Gastrocnemius medialis (tissue), 4 donors: ENCODE results near the gene C1QTNF6.

Experiments
- CTCF ChIP-seq, 5 experiments: fragments of 450-650 bp in 3 of 5; fragments of 200-600 bp in 2 of 5; sonication (generic) in 2 of 5; IDR thresholded peaks in 4 of 5; conservative IDR thresholded peaks in 1 of 5; 1 replicate in 4 of 5; 2 replicates in 1 of 5; pipeline ENCODE4 v1.5.1; 2016 to 2019; ENCODE audit warnings: antibody characterized with exemption in 5 of 5, mild to moderate bottlenecking in 3 of 5, moderate library complexity in 3 of 5
- POLR2A ChIP-seq, 2 donors: fragments of 450-650 bp; IDR thresholded peaks; one replicate each; pipeline ENCODE4 v1.6.1; 2017; ENCODE audit warnings: antibody characterized with exemption in 2 of 2, mild to moderate bottlenecking in 2 of 2, moderate library complexity in 2 of 2

DNA sequence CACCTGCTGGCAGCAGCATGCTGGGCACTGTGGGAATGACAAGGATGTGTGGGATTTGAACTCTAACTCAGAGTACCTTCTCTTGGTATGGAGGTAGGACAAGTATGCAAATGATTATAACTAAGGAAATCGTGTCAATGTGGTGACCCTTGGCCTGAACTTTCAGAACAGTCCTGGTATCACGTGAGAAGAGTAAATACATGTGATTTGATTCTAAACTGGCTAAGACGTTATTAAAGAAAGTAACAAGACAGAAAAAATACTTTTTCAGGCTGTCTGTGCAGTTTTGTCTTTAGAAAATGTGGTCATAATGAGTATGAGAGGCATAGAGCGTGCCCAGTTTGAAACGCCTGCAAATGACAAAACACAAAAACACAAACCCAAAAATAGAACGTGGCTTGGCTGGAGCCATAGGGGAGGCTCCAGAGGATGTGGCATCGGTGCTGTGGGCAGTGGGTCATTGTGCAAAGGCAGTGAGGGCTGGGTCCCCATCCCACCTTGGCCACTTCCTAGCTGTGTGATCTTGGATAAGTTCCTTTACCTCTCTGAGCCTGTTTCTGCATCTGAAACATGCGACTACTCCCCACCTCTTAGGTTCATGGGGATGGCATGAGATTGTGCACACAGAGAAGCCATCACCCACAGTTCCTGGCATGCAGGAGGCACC, 19.9 kb downstream of the C1QTNF6 start:
- TF ChIP-seq CTCF (IDR thresholded peaks at IDR 0.05 in 4 of 5, conservative IDR thresholded peaks at IDR 0.05 in 1 of 5): no peak
- no peak for TF ChIP-seq POLR2A (IDR thresholded peaks at IDR 0.05)
